ENCODE results near the gene PPP2R3A.
A peak's percentile ranks its signal among the peaks of the same experiment; 100 is the strongest.

PPP2R3A gene

GRCh38 chr3:136196401-136197158 lies 231.1 kb downstream of the PPP2R3A start:
- TF ChIP-seq MAX (IDR thresholded peaks at IDR 0.05; ENCODE audit: low read depth, low read length) (peak; percentile 100), MYC (IDR thresholded peaks at IDR 0.05; ENCODE audit: low read depth, low read length) (peak; percentile 98), CTCF (IDR thresholded peaks at IDR 0.05; ENCODE audit: low read depth, low read length) (no peak), POLR2A (IDR thresholded peaks at IDR 0.05; ENCODE audit: extremely low read depth, insufficient read length) (peak; percentile 77)
- peak overlapping the region; percentile 68 for H3K4me3 ChIP-seq (ENCODE audit: low read depth, low read length)
- DNase-seq (ENCODE audit: low read depth), result peak; percentile 99

- peak; percentile 38 for DNase-seq (ENCODE audit: low read depth)
- TF ChIP-seq CTCF (IDR thresholded peaks at IDR 0.05; ENCODE audit: low read depth, low read length) (no peak), MAX (IDR thresholded peaks at IDR 0.05; ENCODE audit: low read depth, low read length) (no peak), MYC (IDR thresholded peaks at IDR 0.05; ENCODE audit: low read depth, low read length) (no peak), POLR2A (IDR thresholded peaks at IDR 0.05; ENCODE audit: extremely low read depth, insufficient read length) (no peak)
- peak overlapping the region; percentile 68 for H3K4me3 ChIP-seq (ENCODE audit: low read depth, low read length)
Observed at GRCh38 chr3:136197159-136197793, 231.7 kb downstream of the PPP2R3A start.
